Right renal cortex interstitium (tissue), 3 donors: Measurements from ENCODE around the gene SIPA1L3. TPM values are rescaled to one million over a fixed set of nuclear protein-coding genes. Genes with fewer than 3 reads are reported as not detected.

Experiments used
- DNase-seq, 3 donors: peaks; one replicate each; pipeline ENCODE4 v3.0.0-alpha.2; 2013; ENCODE audit warnings: low read depth in 3 of 3, low spot score in 2 of 3
- polyA plus RNA-seq, 3 donors: library from polyadenylated mRNA; unstranded; fragments of 120-200 nt; gene quantifications; one replicate each; pipeline ENCODE4 v1.2.1, GENCODE V29; 2013; ENCODE audit not compliant: insufficient read length in 3 of 3

The SIPA1L3 gene
- polyA plus RNA-seq, 3 donors, result 25.4 to 28.2 (median 25.7) TPM

DNA sequence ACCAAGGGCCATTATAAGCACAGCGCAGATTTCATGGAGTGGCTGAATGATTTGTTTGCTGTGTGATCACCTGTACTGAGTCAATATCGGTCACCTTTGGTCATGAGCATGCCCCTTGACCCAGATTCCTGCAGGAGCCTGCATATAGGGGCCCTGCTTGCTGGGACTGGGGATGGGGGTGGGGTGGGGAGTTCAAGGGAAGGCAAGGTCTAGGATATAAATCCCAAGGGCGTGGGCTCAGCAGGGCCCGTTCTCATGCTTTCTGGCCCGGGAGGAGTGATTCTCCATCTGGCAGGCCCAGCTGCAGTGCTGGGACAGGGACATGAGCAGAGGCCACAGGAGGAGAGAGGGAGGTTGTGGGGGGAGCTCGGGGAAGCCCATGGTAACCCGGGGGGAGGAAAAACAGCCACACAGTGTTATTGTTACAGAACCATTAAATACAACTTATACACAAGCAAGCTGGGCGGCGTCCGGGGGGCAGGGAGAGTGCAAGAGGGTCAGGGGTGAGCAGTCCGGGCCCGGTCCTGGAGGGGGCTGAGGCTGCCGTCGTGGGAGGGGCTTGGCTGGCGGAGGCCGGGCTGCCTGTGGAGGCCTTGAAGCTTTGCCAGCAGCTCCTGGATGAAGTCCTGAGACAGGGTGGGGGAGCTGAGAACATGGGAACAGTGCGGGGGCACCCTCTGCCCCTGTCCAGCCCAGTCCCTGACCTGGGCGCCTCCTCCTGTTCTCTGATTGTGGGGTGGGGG lies 344.0 kb downstream of the SIPA1L3 start:
- no peak for DNase-seq

DNA sequence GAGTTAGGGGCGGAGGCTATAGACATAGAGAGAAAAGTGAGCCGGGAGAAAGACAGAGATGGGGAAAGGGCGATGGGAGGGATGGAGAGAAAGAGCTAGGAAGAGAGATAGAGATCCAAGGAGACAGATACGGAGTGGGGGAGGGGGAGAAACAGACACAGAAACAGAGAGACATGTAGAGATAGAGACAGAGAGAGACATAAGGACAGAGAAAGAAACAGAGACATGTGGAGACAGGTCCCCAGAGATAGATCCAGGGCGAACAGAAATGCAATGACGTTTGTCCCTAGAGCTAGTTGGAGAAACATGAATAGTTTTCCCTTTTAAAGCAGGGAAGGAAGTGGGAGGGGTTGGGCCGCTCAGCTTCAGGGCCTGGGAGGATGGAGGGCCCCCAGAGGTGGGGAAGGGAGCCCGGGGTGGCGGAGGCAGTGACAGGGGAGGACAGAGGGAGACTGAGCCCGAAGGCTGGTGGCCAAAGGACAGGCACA lies 344.6 kb downstream of the SIPA1L3 start:
- no peak for DNase-seq

DNA sequence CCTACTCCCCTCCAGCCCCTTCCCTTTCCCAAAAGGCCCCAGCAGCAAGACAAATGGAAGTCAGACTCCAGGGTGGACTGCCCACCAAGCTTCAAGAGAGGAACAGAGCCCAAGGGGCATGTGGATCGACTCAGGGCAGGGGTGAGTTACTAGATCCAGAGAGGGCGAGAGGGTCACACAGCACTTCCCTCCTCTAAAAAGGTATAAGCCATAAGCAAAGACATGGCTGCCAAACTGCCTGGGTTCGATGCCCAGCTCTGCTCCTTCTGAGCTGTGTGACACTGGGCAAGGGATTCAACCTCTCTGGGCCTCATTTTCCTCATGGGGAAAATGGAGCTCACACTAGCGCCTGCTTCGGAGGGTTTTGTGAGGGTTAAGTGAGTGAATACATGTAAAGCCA lies 345.4 kb downstream of the SIPA1L3 start:
- DNase-seq, result no peak

DNA sequence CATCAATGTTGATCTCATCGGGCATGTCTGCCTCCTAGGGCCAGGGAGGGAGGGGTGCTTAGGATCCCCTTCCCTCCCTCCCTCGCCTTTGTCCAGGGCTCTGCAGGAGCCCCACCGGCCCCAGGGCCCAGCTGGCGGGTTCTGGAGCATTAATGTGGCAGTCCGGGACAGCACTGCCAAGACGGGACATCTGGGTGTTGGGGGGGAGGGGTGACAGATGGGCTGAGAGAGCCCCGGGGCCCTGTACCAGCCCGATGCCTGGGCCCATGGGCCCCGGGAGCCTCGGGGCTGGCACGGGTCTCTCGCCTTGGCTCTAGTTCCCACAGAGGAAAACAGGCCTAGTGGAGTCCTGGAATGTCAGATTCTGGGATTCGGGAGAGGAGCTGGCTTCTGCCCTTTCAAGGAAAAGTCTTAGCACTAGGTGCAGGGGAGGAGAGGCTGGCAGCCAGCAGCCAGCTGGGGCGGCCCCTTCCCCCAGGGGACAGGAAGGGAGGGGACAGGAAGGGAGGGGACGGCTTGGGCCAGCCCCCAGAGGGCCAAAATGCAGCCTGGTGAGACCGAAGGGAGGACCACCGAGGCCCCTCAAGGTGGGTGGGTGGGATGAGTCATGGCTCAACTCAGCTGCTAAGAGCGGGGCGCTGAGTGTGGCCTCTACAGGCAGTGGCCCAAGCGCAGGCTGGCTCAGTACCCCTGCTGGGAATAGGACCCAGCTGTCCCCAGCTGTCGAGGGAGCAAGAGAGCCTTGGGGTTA lies 346.1 kb downstream of the SIPA1L3 start:
- no peak for DNase-seq

DNA sequence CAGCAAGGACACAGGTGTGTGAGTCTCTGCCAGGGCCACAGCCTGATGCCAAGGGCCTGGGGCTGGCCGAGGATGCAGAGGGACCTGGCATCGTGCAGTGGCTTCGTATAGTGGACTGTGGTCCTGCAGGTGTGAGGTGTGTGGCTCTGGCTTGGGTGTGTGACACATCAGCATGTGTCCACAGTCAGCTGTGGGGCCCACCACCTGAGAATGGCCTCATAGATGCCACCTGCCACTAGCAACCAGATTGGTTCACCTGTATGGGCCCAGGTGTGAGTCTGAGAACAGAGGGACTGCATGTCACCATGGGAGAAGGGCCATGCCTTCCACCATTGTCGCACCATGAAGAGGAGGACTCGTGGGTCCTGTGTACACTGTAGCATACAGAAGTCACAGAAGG lies 346.8 kb downstream of the SIPA1L3 start:
- DNase-seq, result no peak

DNA sequence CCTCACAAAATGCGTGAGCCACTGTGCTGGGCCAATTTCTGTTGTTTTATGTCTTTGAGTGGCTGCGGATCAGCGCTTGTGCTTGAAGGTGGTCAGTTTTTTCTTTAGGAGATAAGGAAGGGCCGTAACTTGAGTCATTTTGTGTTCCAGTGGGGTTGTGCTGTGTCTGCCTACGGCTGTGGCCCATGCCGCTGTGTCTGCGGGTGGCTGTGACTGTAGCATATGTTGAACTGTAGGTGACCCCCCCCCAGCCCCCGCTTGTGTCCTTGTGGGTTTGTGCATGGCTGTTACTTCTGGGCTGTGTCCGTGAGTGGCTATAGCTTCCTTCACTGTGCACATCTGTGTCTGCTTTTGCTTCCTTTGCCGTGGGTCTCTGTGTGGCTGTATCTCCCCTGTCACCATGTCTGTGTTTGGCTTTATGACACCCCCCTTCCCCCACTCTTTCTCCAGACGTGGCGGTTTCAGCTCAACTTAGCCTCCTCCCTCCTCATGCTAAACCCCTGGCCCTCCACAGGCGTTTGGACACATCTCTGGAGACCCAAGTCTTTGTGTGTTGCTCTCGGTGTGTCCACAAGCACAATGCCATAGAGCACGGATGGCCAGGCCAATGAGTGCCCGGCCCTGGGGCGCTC lies 348.5 kb downstream of the SIPA1L3 start:
- DNase-seq, result no peak

Other genes with a start within 250 kb of the SIPA1L3 start
- 10 to 100 TPM; 13.2 to 15.7 (median 13.4) TPM for gene ZNF607, start 187.4 kb upstream of the SIPA1L3 start, polyA plus RNA-seq
- gene ZNF573, start 127.6 kb upstream of the SIPA1L3 start, polyA plus RNA-seq, result 10 to 100 TPM; 11.0 to 13.4 (median 12.5) TPM
- under 1 TPM in 1 of 3 donors, not detected in 2; 0.01 TPM for gene WDR87, start 614 bp upstream of the SIPA1L3 start, polyA plus RNA-seq